GM18870 (cell line): ENCODE results near the gene TLK2.
A peak's percentile ranks its signal among the peaks of the same experiment; 100 is the strongest.
"Not testable (repeated sequence)": the region's sequence is repeated elsewhere in the genome, so short reads cannot be mapped to it uniquely, and the experiment has no call there.

ENCODE experiments used
- ATAC-seq: cut with Tn5 transposase; IDR thresholded peaks from one replicate; pipeline ENCODE4 v1.9.1; 2021; ENCODE audit warnings: moderate library complexity; ENCODE audit not compliant: unreplicated experiment

TLK2 gene

DNA sequence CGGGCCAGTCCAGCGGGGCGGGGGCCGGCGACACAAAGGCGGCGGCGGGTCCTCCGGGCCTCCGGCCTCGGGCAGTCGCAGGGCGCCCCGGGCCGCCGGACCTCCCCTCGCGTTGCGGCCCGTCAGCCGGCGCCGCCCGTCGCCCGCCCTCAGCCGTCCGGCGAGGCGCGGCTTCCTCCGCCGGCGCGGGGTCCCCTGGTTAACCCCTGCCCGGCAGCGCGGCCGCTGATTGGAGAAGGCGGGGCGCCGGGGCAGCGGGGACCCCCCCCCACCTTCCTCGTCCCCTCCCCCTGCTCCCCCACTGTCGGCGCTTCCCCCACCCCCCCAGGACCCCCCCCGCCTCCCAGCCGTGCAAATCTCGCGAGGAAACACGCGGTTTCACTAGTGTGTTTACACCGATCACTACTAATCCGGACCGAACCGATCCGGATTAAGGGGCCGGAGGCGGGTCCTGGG, at the start of gene TLK2:
Gene TLK2, plus strand, starts transcription at position 402 of the 456 bp plus-strand sequence. CDS start 2,301 bp downstream, outside the sequence.
- ATAC-seq, result no peak

DNA sequence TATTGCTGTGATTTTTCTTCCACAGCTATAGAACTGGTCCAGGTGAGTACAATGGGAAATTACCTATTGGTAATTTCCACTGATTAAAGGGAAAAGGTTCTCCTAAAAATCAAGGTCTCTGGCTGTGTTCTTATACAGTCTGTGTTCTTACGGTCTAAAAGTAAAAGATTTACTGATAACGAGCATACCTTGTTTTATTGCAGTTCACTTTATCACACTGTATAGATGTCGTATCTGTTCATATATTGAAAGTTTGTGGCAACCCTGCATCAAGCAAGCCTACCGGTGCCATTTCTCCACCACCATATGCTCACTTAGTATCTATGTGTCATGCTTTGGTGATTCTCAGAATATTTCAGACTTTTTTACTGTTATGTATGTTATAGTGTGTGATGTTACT, 43.4 kb upstream of the TLK2 start:
- not testable (repeated sequence) for ATAC-seq

DNA sequence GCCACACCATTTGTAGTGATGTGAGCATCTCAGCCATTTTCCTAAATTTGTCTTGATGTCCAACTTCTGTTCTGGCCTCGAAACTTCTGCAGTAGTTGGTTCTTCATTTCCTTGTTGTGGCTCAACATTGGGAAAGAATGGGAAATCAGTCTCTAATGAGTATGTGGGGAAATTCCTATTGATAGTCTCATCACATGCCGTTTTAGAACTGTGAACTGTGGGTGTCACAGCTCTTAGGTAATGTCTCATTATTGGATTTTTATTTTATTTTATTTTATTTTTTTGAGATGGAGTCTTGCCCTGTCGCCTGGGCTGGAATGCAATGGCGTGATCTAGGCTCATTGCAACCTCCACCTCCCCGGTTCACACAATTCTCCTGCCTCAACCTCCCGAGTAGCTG, 37.4 kb upstream of the TLK2 start:
- ATAC-seq, result not testable (repeated sequence)

DNA sequence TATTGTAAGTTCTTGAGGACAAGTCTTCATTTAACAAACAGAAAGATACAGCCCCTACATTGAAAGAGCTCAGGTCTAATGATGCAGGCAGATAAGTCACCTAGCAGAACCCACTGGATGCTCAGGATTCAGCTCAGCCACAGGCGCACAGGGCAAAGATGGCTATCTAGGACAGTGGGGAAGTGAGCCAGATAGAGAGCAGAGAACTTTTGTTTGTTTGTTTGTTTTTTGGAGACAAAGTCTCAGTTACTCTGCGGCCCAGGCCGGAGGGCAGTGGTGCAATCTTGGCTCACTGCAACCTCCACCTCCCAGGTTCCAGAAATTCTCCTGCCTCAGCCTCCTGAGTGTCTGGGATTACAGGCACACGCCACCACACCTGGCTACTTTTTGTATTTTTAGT, 34.6 kb upstream of the TLK2 start:
- no peak for ATAC-seq

DNA sequence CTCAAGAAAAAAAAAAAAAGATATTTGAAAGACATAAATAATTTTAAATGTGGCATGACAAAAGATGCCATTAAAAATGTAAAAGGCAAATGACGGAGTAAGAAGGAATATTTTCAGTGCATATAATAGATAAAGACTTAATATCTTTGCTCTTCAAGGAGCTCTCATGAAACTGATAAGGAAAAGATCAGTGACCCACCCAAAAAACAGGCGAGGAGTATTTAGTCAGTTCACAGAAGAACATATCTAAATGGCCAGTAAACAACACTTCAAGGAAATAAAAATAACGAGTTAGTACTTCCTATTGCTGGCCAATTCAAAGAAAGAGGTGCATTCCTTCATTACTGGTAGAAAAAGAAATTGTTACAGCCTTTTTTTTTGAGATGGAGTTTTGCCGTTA, 32.8 kb upstream of the TLK2 start:
- ATAC-seq, result not testable (repeated sequence)

DNA sequence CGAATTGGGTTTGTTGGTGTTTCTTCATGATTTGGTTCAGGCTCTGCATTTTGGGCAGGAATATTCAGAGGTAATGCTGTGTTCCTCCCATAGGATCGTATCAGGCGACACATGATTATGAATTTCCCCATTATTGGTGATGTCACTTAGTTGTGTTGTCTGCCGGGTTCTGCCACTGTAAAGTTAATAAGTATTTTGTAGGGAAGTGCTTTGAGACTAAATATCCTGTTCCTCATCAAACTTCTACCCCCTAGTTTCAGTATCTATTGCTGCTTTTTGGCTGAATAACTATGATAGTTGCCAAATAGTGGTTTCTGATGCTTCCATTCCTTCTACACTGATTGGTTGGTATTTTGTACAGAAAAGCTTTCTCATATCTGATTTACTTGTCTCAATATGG, 26.4 kb upstream of the TLK2 start:
- ATAC-seq, result not testable (repeated sequence)

DNA sequence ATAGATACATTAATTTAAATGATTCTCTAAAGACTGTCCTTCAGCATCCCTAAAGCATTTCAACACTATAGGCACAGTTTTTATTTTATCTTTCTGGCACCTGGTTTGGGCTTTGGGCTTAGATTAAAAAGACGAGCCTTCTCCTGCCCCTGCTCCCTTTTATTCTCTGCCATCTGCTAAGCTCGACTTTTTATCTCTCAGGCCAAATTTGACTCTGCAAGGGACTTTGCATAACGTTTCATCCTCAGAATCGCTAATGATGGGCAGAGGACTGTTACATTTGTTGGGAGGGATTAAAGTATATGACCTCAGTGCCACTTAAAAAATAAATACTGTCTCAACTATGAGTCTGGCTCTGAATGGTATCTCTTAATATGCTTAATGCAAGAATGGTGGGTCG, 25.6 kb upstream of the TLK2 start:
- not testable (repeated sequence) for ATAC-seq

DNA sequence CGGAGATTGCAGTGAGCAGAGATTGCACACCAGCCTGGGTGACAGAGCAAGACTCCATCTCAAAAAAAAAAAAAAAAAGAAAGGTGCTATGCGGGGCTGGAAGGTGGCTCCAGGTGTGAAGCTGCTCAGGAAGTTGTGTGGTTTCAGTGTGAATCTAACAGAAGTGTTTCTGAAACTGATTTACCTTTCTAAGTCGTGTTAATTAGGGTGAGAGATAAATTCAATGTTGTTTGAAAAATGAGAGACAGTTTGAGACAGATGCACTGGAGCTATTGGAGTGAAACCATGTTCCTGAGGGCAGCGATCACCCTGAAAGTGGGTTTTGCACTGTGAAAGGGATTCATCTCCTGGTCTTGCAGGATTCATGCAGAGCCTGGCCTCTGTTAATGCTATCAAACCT, 25.0 kb upstream of the TLK2 start:
- ATAC-seq, result peak; percentile 25

DNA sequence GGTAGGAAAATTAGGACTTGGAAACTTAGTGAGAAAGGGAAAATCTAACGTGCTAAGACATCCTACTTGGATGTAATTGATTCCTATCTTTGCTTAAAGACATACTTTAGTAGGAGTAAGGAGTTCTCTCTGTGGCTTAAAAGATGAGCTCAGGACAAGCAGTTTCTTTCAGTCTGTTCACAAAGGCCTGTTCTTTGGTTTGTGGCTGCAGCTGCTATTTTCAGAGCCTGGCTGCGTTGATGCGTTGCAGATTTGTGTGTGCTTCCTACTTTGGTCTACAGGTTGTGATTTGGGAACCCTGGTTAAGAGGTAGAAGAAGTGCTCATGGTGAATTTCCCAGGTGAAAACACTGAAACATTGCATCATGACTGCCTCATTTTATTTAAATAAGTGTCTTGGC, 24.5 kb upstream of the TLK2 start:
- ATAC-seq, result peak; percentile 51

DNA sequence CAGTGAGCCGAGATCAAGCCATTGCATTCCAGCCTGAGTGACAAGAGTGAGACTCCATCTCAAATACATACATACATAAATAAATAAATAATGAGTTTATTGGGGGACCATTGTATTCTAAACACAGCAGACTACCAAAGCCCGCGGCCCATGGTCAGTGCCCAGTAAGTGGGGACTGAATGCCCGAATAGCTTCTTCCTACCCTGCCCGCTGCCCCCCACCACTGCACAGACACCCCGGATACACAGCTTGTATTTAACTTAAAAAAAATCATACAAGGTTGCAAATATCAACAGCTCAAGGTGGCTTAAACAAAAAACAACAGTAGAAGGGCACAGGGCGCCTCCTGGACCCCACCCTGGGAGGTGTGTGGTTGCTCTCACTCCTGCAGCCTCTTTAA, 22.6 kb upstream of the TLK2 start:
- ATAC-seq, result no peak

DNA sequence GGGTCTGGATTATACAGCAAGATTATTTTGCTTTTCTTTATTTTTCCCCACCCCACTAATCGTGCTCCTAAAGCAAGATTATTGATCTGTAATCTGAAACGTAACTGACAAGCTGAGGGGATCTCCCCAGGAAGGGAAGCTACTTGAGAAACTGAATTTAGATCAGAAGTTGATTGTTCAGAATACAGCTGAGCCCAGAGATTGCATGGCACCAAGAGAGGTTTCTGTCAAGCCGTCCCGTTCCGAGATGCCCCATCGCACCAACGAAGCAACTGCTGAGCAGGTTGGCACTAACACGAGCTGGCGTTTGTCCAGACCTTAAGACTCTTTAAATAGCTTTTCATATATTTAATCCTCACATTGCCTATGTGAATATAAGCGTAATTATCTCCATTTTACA, 20.1 kb upstream of the TLK2 start:
- ATAC-seq, result not testable (repeated sequence)

DNA sequence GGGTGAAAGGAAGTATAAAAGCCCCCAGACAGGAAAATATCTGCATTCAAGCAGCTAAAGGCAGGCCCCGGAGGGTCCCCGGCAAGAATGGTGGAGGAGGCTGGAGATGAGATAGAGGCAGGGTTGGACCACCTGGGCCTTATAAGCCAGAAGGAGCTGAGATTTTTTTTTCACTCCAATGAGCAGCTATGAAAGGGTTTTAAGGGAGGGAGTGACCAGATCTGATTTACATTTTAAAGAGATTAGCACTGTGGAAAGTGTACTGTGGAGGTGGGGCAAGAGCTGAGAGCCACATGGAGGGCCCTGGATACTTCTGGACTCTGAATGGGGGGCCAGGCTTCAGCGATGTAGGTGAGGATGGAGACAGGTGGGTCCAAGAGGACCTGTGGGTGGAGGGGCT, 14.2 kb upstream of the TLK2 start:
- not testable (repeated sequence) for ATAC-seq

DNA sequence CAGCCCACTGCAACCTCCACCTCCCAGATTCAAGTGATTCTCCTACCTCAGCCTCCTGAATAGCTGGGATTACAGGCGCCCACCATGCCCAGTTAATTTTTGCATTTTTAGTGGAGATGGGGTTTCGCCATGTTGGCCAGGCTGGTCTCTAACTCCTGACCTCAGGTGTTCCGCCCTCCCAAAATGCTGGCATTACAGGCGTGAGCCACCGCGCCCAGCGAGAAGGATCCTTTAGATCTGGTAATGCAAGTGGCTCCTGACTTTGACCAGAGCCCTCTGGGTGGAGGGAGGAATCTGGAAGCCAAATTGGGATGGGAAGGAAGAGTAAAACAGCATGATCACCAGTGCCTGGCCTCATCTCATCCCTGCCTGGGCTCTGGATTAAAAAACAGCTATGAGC, 13.4 kb upstream of the TLK2 start:
- ATAC-seq, result not testable (repeated sequence)

DNA sequence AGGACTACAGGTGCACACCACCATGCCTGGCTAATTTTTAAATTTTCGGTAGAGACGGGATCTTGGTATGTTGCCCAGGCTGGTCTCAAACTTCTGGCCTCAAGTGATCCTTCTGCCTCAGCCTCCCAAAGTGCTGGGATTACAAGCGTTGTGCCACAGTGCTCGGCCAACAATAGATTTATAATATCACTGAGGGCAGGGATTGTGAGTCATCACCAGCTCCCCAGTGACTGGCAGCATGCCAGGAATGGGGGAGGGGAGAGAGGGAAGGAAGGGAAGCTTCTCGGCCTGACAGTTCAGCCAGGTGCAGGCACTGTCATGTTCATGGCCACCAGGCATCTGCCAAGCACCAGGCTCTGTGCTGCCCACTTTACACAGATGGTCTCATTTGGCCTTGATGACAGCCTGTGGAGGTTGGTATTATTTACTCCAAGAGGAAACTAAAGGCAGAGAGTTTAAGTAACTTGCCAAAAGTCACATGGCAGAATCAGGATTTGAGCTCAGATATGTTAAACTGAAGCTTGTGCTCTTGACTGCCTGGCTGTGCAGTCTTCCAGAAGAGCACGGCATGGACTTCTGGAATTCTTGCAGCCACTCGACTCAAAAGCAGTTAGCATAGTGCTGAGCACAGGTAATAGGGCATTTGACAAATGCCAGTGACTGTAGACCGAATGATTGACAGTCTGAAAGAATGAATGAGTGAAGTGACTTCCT, 7.8 kb upstream of the TLK2 start:
- ATAC-seq, result not testable (repeated sequence)

DNA sequence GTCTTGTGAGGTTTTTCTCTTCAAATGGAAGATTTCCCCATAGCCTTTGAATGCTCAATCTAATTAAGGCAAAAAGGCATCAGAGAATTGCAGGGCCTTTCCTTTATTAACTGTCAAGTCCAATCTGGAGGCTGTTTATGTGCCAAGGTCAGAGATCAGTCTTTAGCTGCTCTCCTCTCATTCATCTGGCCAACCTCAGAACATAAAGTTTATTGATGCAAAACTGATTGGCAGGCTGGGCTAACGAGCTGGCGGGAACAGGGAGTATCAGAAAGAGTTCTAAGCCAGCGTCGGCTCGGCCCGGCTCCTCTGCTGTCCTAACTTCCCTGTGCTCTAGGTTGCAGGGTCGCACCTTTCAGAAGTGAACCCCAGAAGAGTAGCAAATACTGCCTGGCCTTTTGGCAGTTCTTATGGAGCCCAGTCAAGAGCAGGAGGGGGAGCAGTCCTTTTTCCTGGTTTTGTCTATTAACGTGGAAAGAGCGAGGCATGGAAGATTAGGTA, 7.2 kb upstream of the TLK2 start:
- ATAC-seq, result not testable (repeated sequence)

DNA sequence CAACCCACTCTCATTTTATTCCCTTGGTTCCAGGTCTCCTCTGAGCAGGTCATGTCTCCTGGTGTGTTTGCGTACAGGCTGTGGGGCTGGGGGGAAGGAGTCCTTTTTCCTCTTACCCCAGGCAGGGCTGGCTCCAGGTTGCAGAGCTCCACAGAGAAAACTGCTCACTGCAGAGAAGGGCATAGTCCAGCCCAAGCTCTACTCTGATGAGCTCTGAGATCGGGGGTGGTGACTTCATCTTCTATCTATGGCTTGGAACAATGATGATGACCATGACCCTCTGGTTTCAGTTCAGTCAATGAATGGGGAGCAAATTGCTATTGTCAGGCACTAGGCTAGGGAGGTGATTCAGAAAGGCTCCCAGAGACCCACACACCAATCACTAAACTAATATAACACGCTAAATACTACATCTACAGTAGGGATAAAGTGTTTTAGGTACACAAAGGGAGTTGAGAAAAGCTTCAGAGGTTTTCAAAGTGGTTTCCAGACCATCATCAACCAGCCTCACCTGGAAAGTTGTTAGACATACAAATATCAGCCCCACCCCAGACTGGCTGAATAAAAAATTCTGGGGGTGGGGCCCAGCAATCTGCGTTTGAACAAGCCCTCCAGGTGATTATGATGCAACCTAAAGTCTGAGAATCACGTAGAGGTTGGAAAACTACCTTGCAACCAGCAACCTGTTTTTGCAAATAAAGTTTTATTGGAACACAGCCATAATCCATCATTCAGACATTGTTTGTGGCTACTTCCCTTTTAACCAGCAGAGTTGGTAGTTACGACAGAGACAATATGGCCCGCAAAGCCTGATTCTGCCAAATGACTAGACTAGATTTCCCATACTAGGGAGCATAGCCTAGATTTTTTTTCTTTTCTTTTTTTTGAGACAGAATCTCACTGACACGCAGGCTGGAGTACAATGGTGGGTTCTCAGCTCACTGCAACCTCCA, 5.3 kb upstream of the TLK2 start:
- not testable (repeated sequence) for ATAC-seq

DNA sequence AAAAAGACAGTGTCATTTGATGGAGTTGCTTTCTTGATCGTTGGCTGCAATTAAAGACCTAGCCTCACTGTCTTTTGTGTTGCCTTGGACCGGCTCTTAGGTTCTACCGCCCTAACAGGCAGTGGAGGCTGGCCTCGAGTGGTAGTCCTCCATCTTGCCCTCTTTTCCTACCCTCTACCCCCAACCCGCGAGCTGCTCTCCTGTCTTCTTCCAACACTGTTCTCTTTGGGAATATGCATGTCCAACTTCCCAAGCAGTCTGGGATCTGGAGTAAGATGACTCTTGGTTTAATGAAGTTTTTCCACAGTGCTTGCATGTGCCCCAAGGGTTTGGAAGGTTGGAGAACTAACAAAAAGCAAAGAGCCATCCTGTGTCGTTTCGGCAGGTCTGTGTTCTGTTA, 1.5 kb upstream of the TLK2 start:
- ATAC-seq, result not testable (repeated sequence)

DNA sequence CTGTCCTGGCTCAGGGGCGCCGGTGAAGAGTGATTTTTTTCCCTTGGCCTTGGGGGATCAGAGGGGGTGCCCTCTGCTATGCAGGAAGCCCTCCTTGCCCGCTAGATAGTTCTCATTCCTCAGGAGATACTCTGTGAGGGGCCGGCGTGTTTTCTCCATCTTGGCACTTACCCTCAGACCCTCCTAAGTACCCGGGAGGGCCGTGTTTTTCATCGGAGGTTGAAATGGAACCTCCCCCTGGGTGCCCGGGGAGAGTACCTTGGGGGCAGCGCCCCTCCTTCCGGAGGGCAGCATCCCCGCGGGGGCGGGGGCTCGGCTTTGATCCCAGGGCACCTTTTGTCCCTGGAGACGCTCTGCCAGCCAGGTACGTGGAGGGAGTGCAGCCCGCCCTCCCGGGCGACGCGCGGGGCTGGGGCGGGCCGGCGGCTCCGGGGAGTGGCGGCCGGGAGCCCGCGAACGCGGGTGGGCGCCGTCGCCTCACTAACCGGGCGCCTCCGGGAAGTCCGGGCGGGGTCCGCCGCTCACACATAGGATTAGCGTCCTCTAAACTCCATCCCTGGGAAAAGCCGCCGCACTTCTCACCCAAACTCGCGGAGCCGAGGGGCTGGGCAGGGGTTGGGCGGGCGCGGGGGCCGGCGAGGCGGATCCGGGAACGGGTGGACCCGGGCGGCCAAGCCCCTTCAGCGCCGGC, 762 bp upstream of the TLK2 start:
- ATAC-seq, result not testable (repeated sequence)

DNA sequence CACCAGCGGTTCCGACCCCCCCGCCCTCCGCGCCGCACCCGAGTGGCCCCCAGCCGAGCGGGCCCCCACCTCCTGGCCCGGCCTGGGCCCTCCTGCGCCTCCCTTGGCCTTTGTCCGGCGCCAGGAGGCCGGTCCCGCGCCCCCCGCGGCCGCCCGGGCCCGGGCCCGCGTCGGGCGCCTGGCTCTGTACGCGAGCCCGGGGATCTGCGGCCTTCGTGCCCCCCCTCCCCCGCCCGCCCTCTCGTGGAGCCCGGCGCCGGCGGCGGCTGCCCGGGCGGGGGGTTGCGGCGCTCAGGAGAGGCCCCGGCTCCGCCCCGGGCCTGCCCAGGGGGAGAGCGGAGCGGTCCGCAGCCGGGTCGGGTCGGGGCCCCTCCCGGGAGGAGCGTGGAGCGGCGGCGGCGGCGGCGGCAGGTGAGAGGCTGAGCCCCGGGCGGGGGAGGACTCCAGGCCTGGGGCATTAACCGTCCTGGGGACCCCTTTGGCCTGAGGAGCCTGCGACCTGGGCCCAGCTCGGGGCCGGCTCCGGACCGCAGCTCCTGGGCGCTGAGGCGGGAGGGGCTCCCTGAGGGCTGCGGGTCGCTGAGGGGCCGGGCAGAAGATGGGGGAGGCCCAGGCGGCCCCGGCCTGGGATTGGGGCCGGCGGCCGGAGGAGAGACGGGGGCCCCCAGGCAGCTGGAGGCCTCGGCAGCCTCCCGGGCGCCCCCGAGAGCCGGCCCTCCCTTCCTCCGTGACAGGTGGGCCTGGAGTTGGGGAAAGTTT, 434 bp downstream of the TLK2 start:
- ATAC-seq, result not testable (repeated sequence)

DNA sequence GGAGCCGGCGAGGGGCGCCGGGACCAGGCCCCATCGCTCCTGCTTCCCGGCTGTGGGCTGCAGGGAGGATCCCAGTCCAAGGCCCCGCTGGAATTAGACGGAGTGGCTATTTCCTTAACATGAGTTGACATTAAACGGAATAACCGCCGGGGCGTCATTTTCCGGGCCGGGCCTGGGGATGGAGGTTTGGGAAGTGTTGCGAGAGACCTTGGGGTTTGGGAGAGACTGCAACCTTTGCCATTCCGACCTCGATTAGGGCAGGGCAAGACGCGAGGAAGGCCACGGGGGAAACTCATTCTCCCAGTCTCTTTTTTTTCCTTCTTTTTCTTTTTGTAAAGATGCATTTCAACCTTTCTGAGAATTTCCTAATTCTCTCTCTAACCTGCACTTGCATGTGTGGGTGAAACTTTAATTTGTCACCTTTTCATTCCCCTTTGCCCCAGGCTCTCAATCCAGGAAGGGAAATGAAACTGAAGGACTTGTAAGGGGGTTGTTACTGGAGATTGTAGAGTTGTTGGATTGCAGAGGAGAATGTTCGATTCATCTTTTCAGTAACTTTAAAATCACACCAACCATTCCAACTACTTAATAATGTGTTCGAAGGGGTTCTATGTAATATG, 1.1 kb downstream of the TLK2 start:
- ATAC-seq, result not testable (repeated sequence)
